ENCODE results near the gene DBP. TPM values are rescaled to one million over a fixed set of nuclear protein-coding genes. Genes with fewer than 3 reads are reported as not detected.
"Not testable (repeated sequence)": the region's sequence is repeated elsewhere in the genome, so short reads cannot be mapped to it uniquely, and the experiment has no call there.

DBP gene
- polyA plus RNA-seq, 3 donors, result 12.8 to 22.3 (median 17.5) TPM

- no peak overlapping the region for H2AFZ ChIP-seq (ENCODE audit: insufficient read depth, low read depth, low read length, poor library complexity, severe bottlenecking)
- H3K9me3 ChIP-seq (replicated peaks in 1 of 2; ENCODE audit: control insufficient read depth in 1 of 2, insufficient read depth in 1 of 2, low read length in 2 of 2), result no peaks in the 10 kb centered on the region
- 97% methylated on average over 41 of the region's 45 CpGs for WGBS (ENCODE audit: insufficient coverage)
- DNase-seq, result no peak
- no peaks in the 10 kb centered on the region for H3K27me3 ChIP-seq (ENCODE audit: control insufficient read depth in 2 of 2, insufficient read depth in 2 of 2, low read length in 2 of 2)
- H3K4me3 ChIP-seq (replicated peaks in 1 of 3; ENCODE audit: low read depth in 2 of 3, low read length in 3 of 3), result no peak overlapping the region
- Mint-ChIP-seq H3K27ac (no peak overlapping the region), H3K27me3 (ENCODE audit: low read depth in 3 of 3) (peaks cover 1 to 10% (median 5%) of the 10 kb centered on the region in 3 donors), H3K4me1 (peaks cover 13% of the 10 kb centered on the region), H3K36me3 (no peaks in the 10 kb centered on the region), H3K9me3 (no peaks in the 10 kb centered on the region), H3K4me3 (no peak overlapping the region)
- no peaks in the 10 kb centered on the region for H3K79me2 ChIP-seq (ENCODE audit: insufficient read depth, low read length)
- no peaks in the 10 kb centered on the region for H3K4me1 ChIP-seq (ENCODE audit: control insufficient read depth in 1 of 2, insufficient read depth in 2 of 2, low read length in 2 of 2)
- no peak overlapping the region for H3K27ac ChIP-seq (ENCODE audit: low read depth in 1 of 2, low read length in 2 of 2)
- H3K36me3 ChIP-seq (replicated peaks in 1 of 2; ENCODE audit: control insufficient read depth in 1 of 2, insufficient read depth in 2 of 2, low read length in 2 of 2), result no peaks in the 10 kb centered on the region
- TF ChIP-seq, protein P1, sequence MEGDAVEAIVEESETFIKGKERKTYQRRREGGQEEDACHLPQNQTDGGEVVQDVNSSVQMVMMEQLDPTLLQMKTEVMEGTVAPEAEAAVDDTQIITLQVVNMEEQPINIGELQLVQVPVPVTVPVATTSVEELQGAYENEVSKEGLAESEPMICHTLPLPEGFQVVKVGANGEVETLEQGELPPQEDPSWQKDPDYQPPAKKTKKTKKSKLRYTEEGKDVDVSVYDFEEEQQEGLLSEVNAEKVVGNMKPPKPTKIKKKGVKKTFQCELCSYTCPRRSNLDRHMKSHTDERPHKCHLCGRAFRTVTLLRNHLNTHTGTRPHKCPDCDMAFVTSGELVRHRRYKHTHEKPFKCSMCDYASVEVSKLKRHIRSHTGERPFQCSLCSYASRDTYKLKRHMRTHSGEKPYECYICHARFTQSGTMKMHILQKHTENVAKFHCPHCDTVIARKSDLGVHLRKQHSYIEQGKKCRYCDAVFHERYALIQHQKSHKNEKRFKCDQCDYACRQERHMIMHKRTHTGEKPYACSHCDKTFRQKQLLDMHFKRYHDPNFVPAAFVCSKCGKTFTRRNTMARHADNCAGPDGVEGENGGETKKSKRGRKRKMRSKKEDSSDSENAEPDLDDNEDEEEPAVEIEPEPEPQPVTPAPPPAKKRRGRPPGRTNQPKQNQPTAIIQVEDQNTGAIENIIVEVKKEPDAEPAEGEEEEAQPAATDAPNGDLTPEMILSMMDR (IDR thresholded peaks at IDR 0.05), result no peak
- H3K9ac ChIP-seq (ENCODE audit: insufficient read depth, low read length, poor library complexity, severe bottlenecking), result no peak overlapping the region
- H3K4me2 ChIP-seq (replicated peaks; ENCODE audit: extremely low read depth, low read length, poor library complexity, severe bottlenecking), result no peak overlapping the region
- H4K20me1 ChIP-seq (ENCODE audit: insufficient read depth, low read length), result no peaks in the 10 kb centered on the region
- intact Hi-C loops (cut with micrococcal nuclease), result no loop called here
These were observed 43.4 kb upstream of the DBP start for GRCh38 chr19:48680436-48681126.

DNA sequence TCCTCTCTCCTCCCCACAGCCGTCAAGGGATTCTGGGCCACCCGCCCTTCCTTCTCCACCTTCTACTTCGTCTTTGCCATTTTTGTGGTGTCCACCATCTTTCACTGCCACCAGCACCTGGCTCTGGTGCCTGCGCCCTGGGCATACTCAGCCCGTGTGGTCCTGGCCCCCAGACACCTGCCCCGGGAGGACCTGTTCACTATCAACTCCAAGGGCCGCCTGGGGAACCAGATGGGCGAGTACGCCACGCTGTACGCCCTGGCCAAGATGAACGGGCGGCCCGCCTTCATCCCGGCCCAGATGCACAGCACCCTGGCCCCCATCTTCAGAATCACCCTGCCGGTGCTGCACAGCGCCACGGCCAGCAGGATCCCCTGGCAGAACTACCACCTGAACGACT lies 42.8 kb upstream of the DBP start:
- H3K4me1 ChIP-seq (ENCODE audit: control insufficient read depth in 1 of 2, insufficient read depth in 2 of 2, low read length in 2 of 2); H2AFZ ChIP-seq (ENCODE audit: insufficient read depth, low read depth, low read length, poor library complexity, severe bottlenecking); DNase-seq; intact Hi-C loops (cut with micrococcal nuclease); H3K9me3 ChIP-seq (replicated peaks in 1 of 2; ENCODE audit: control insufficient read depth in 1 of 2, insufficient read depth in 1 of 2, low read length in 2 of 2); H3K27ac ChIP-seq (ENCODE audit: low read depth in 1 of 2, low read length in 2 of 2); H3K27me3 Mint-ChIP-seq (ENCODE audit: low read depth in 3 of 3); H4K20me1 ChIP-seq (ENCODE audit: insufficient read depth, low read length); H3K79me2 ChIP-seq (ENCODE audit: insufficient read depth, low read length); H3K27ac Mint-ChIP-seq; H3K27me3 ChIP-seq (ENCODE audit: control insufficient read depth in 2 of 2, insufficient read depth in 2 of 2, low read length in 2 of 2); H3K4me3 Mint-ChIP-seq; H3K4me2 ChIP-seq (replicated peaks; ENCODE audit: extremely low read depth, low read length, poor library complexity, severe bottlenecking); H3K9me3 Mint-ChIP-seq; H3K9ac ChIP-seq (ENCODE audit: insufficient read depth, low read length, poor library complexity, severe bottlenecking); H3K36me3 ChIP-seq (replicated peaks in 1 of 2; ENCODE audit: control insufficient read depth in 1 of 2, insufficient read depth in 2 of 2, low read length in 2 of 2); H3K4me3 ChIP-seq (replicated peaks in 1 of 3; ENCODE audit: low read depth in 2 of 3, low read length in 3 of 3); H3K36me3 Mint-ChIP-seq: not testable (repeated sequence)
- 96% methylated on average over 7 of the region's 19 CpGs for WGBS (ENCODE audit: insufficient coverage)
- H3K4me1 Mint-ChIP-seq, result peaks cover 18% of the 10 kb centered on the region

Data from CD14-positive monocyte (primary cell).